Skeletal muscle satellite cell (primary cell): Measurements from ENCODE around the gene CHORDC1.
"Not testable (repeated sequence)": the region's sequence is repeated elsewhere in the genome, so short reads cannot be mapped to it uniquely, and the experiment has no call there.

Experiments
- H3K27me3 ChIP-seq: 2 replicates; pipeline ENCODE4 v1.7.0; 2013; ENCODE audit warnings: low read length; ENCODE audit not compliant: control insufficient read depth, insufficient read depth
- H3K36me3 ChIP-seq: 2 replicates; pipeline ENCODE4 v1.7.0; 2013; ENCODE audit warnings: mild to moderate bottlenecking, control low read depth, low read length; ENCODE audit not compliant: insufficient read depth
- H3K4me1 ChIP-seq: 2 replicates; pipeline ENCODE4 v1.7.0; 2013; ENCODE audit warnings: low read length; ENCODE audit not compliant: control insufficient read depth, insufficient read depth
- H3K4me2 ChIP-seq: 2 replicates; pipeline ENCODE4 v1.7.0; 2013; ENCODE audit warnings: mild to moderate bottlenecking, low read length
- H3K4me3 ChIP-seq: 2 replicates; pipeline ENCODE4 v1.7.0; 2013; ENCODE audit warnings: low read length
- H3K9ac ChIP-seq: 2 replicates; pipeline ENCODE4 v1.7.0; 2013; ENCODE audit warnings: mild to moderate bottlenecking, low read depth, low read length, moderate library complexity
- H3K9me3 ChIP-seq: replicated peaks from 2 replicates; pipeline ENCODE4 v1.7.0; 2013; ENCODE audit warnings: mild to moderate bottlenecking, control low read depth, low read length

The CHORDC1 gene

GRCh38 chr11:90213322-90213721 is 9.5 kb downstream of the CHORDC1 start:
- Histone ChIP-seq H3K36me3 (peaks cover 44% of the 10 kb centered on the region), H3K27me3 (no peaks in the 10 kb centered on the region), H3K4me2 (no peak overlapping the region), H3K4me3 (no peak overlapping the region), H3K4me1 (no peaks in the 10 kb centered on the region), H3K9me3 (no peaks in the 10 kb centered on the region), H3K9ac (no peak overlapping the region)

GRCh38 chr11:90208857-90209256 is 14.0 kb downstream of the CHORDC1 start:
- H3K36me3 ChIP-seq = peaks cover 63% of the 10 kb centered on the region

GRCh38 chr11:90207992-90208391 is 14.9 kb downstream of the CHORDC1 start:
- H3K4me3 ChIP-seq, H3K27me3 ChIP-seq, H3K9ac ChIP-seq, H3K4me2 ChIP-seq, H3K9me3 ChIP-seq, H3K4me1 ChIP-seq: not testable (repeated sequence)
- H3K36me3 ChIP-seq = peaks cover 64% of the 10 kb centered on the region

More at GRCh38 chr11:90208857-90209256, 14.0 kb downstream of the CHORDC1 start:
- H3K4me1 ChIP-seq = peaks cover 4% of the 10 kb centered on the region
- H3K4me3 ChIP-seq = no peak overlapping the region
- no peak overlapping the region for H3K4me2 ChIP-seq
- no peaks in the 10 kb centered on the region for H3K27me3 ChIP-seq
- H3K9ac ChIP-seq = no peak overlapping the region
- no peaks in the 10 kb centered on the region for H3K9me3 ChIP-seq

GRCh38 chr11:90204832-90205646 is 17.8 kb downstream of the CHORDC1 start:
- Histone ChIP-seq H3K4me2 (no peak overlapping the region), H3K4me3 (no peak overlapping the region), H3K36me3 (peaks cover 69% of the 10 kb centered on the region), H3K9ac (no peak overlapping the region), H3K27me3 (no peaks in the 10 kb centered on the region), H3K4me1 (peaks cover 4% of the 10 kb centered on the region), H3K9me3 (no peaks in the 10 kb centered on the region)

GRCh38 chr11:90204407-90204806 is 18.4 kb downstream of the CHORDC1 start:
- Histone ChIP-seq H3K4me1 (peaks cover 4% of the 10 kb centered on the region), H3K9ac (no peak overlapping the region), H3K4me3 (no peak overlapping the region), H3K4me2 (no peak overlapping the region), H3K27me3 (no peaks in the 10 kb centered on the region), H3K9me3 (no peaks in the 10 kb centered on the region), H3K36me3 (peaks cover 66% of the 10 kb centered on the region)

GRCh38 chr11:90202342-90202741 is 20.5 kb downstream of the CHORDC1 start:
- Histone ChIP-seq H3K36me3 (peaks cover 57% of the 10 kb centered on the region), H3K27me3 (no peaks in the 10 kb centered on the region), H3K4me3 (no peak overlapping the region), H3K4me2 (no peak overlapping the region), H3K9me3 (no peaks in the 10 kb centered on the region), H3K9ac (no peak overlapping the region), H3K4me1 (peaks cover 4% of the 10 kb centered on the region)

GRCh38 chr11:90197377-90197776 is 25.5 kb downstream of the CHORDC1 start:
- Histone ChIP-seq H3K9me3 (no peaks in the 10 kb centered on the region), H3K4me2 (no peak overlapping the region), H3K9ac (no peak overlapping the region), H3K27me3 (no peaks in the 10 kb centered on the region), H3K36me3 (peaks cover 24% of the 10 kb centered on the region), H3K4me3 (no peak overlapping the region), H3K4me1 (no peaks in the 10 kb centered on the region)

GRCh38 chr11:90192869-90193582 is 29.8 kb downstream of the CHORDC1 start:
- no peaks in the 10 kb centered on the region for H3K9me3 ChIP-seq
- no peak overlapping the region for H3K9ac ChIP-seq
- peaks cover 7% of the 10 kb centered on the region for H3K36me3 ChIP-seq
- no peaks in the 10 kb centered on the region for H3K27me3 ChIP-seq
- H3K4me2 ChIP-seq = no peak overlapping the region
- H3K4me3 ChIP-seq = no peak overlapping the region
- H3K4me1 ChIP-seq = no peaks in the 10 kb centered on the region

GRCh38 chr11:90189011-90189410 is 33.8 kb downstream of the CHORDC1 start:
- Histone ChIP-seq H3K27me3 (no peaks in the 10 kb centered on the region), H3K4me3 (no peak overlapping the region), H3K9ac (no peak overlapping the region), H3K36me3 (no peaks in the 10 kb centered on the region), H3K4me2 (no peak overlapping the region), H3K9me3 (no peaks in the 10 kb centered on the region), H3K4me1 (no peaks in the 10 kb centered on the region)

- Histone ChIP-seq H3K9me3 (no peaks in the 10 kb centered on the region), H3K9ac (no peak overlapping the region), H3K27me3 (no peaks in the 10 kb centered on the region), H3K4me3 (no peak overlapping the region), H3K36me3 (no peaks in the 10 kb centered on the region), H3K4me2 (no peak overlapping the region), H3K4me1 (no peaks in the 10 kb centered on the region)
Measured at GRCh38 chr11:90187839-90188238, 35.0 kb downstream of the CHORDC1 start.

- Histone ChIP-seq H3K36me3 (no peaks in the 10 kb centered on the region), H3K9ac (no peak overlapping the region), H3K4me1 (no peaks in the 10 kb centered on the region)
Measured at GRCh38 chr11:90179923-90180322, 42.9 kb downstream of the CHORDC1 start.

More at GRCh38 chr11:90179923-90180322, 42.9 kb downstream of the CHORDC1 start:
- no peaks in the 10 kb centered on the region for H3K9me3 ChIP-seq
- no peak overlapping the region for H3K4me2 ChIP-seq
- no peaks in the 10 kb centered on the region for H3K27me3 ChIP-seq
- no peak overlapping the region for H3K4me3 ChIP-seq
